K562 (cell line): Measurements from ENCODE around the gene HOXA4. TPM values are rescaled to one million over a fixed set of nuclear protein-coding genes. Genes with fewer than 3 reads are reported as not detected.

Source experiments
- ATAC-seq: fragments of 200-7000 bp; cut with Tn5 transposase; 3 replicates; pipeline ENCODE4 v1.9.1; 2020; ENCODE audit warnings: moderate library complexity
- BruUV-seq: library from RNA; stranded (reverse); fragments of 400-500 nt; replicated peaks from 2 replicates; lab custom pipeline; 2021; lab: Mats Ljungman, UMichigan
- CTCF ChIA-PET: fragments of 300-600 bp; formaldehyde crosslinking; extraction: SDS; loops from one replicate; lab custom pipeline; 2021; ENCODE audit warnings: low intra/inter-chr PET ratio; lab: Yijun Ruan, JAX
- POLR2A ChIA-PET: fragments of 300-600, 350-650 bp; sonication (Branson Sonifier 250); formaldehyde crosslinking; extraction: SDS; loops from one replicate; lab custom pipeline; 2021; ENCODE audit warnings: antibody characterized with exemption, inconsistent platforms; lab: Yijun Ruan, JAX
- DNase-seq, 4 experiments: peaks; one replicate each; pipeline versions ENCODE4 v3.0.0 to v3.0.0-alpha.2; 2011 to 2018; ENCODE audit warnings: low spot score in 3 of 4, mixed read lengths in 3 of 4; ENCODE audit errors: extremely low read depth in 1 of 4
- FAIRE-seq: peaks from 2 replicates; lab custom pipeline; 2011; peaks lifted over from hg19 to GRCh38; lab: Jason Lieb, UNC
- H2AFZ ChIP-seq: 2 replicates; pipeline ENCODE4 v1.6.0; 2011; ENCODE audit warnings: low read depth, low read length, control low read depth, inconsistent platforms
- H3K27ac ChIP-seq: fragments of 200-600 bp; 3 replicates; pipeline ENCODE4 v1.8.0; 2011; ENCODE audit warnings: low read depth, mild to moderate bottlenecking, control low read depth, inconsistent platforms, low read length, moderate library complexity, mixed read lengths; ENCODE audit errors: extremely low read depth
- H3K27me3 ChIP-seq, 2 experiments: fragments of 300-600 bp in 1 of 2; 2 replicates in 1 of 2; 3 replicates in 1 of 2; pipeline versions ENCODE4 v1.6.0 to v1.8.0; 2011; ENCODE audit warnings: inconsistent platforms in 2 of 2, low read length in 2 of 2, mild to moderate bottlenecking in 1 of 2, mixed read lengths in 1 of 2, moderate library complexity in 1 of 2; ENCODE audit not compliant: control insufficient read depth in 2 of 2, insufficient read depth in 2 of 2
- H3K36me3 ChIP-seq: fragments of 300-600 bp; 3 replicates; pipeline ENCODE4 v1.8.0; 2011; ENCODE audit warnings: mild to moderate bottlenecking, low read length, inconsistent platforms; ENCODE audit not compliant: control insufficient read depth, insufficient read depth
- H3K4me1 ChIP-seq, 2 experiments: fragments of 200-600 bp in 1 of 2; replicated peaks in 1 of 2; 2 replicates in 1 of 2; 3 replicates in 1 of 2; pipeline versions ENCODE4 v1.5.1 to v1.8.0; 2011; ENCODE audit warnings: inconsistent platforms in 2 of 2, low read length in 2 of 2, mild to moderate bottlenecking in 1 of 2, mixed read lengths in 1 of 2, moderate library complexity in 1 of 2; ENCODE audit not compliant: control insufficient read depth in 2 of 2, insufficient read depth in 2 of 2
- H3K4me2 ChIP-seq: 2 replicates; pipeline ENCODE4 v1.6.1; 2011; ENCODE audit warnings: low read length, control low read depth, inconsistent platforms, mixed read lengths; ENCODE audit not compliant: insufficient read depth
- H3K4me3 ChIP-seq: fragments of 200-600 bp; sonication (generic), shearing (Covaris generic); 2 replicates; pipeline ENCODE4 v1.5.1; 2016; ENCODE audit warnings: control low read depth, inconsistent platforms
- H3K79me2 ChIP-seq: fragments of 200-600 bp; 3 replicates; pipeline ENCODE4 v1.8.0; 2011; ENCODE audit warnings: low read length, inconsistent platforms; ENCODE audit not compliant: control insufficient read depth, insufficient read depth
- H3K9ac ChIP-seq, 2 experiments: 2 replicates each; pipeline versions ENCODE4 v1.6.0 to v1.6.1; 2011; ENCODE audit warnings: low read depth in 2 of 2, low read length in 2 of 2, control low read depth in 1 of 2, inconsistent platforms in 1 of 2, mild to moderate bottlenecking in 1 of 2, mixed read lengths in 1 of 2; ENCODE audit not compliant: insufficient read depth in 1 of 2
- H3K9me1 ChIP-seq: one replicate; pipeline ENCODE4 v1.6.0; 2011; ENCODE audit warnings: inconsistent platforms, mild to moderate bottlenecking, low read length, moderate library complexity; ENCODE audit not compliant: control insufficient read depth, insufficient read depth
- H3K9me3 ChIP-seq: replicated peaks from 2 replicates; pipeline ENCODE4 v1.5.1; 2011; ENCODE audit warnings: low read depth, low read length, inconsistent platforms; ENCODE audit not compliant: control insufficient read depth, insufficient read depth
- H4K20me1 ChIP-seq: replicated peaks from 2 replicates; pipeline ENCODE4 v1.6.1; 2011; ENCODE audit warnings: low read length, inconsistent platforms, mixed read lengths; ENCODE audit not compliant: control insufficient read depth, insufficient read depth
- DPF2 ChIP-seq: fragments of 450-650 bp; IDR thresholded peaks from 2 replicates; pipeline ENCODE4 v1.6.1; 2016
- PHF21A ChIP-seq: fragments of 450-650 bp; IDR thresholded peaks from 2 replicates; pipeline ENCODE4 v1.6.1; 2017; ENCODE audit warnings: low read depth, borderline replicate concordance
- PHTF2 ChIP-seq: fragments of 250-450 bp; sonication (Bioruptor Pico); IDR thresholded peaks from 2 replicates; pipeline ENCODE4 v1.5.0; 2021; ENCODE audit warnings: mild to moderate bottlenecking
- RBFOX2 ChIP-seq: fragments of 200-400 bp; formaldehyde crosslinking; IDR thresholded peaks from 2 replicates; pipeline ENCODE4 v1.6.1; 2017; ENCODE audit warnings: low read depth, mild to moderate bottlenecking, low read length, moderate library complexity
- RBM25 ChIP-seq: fragments of 200-400 bp; formaldehyde crosslinking; IDR thresholded peaks from 2 replicates; pipeline ENCODE4 v1.6.1; 2018; ENCODE audit warnings: low read length, low read depth, moderate library complexity; ENCODE audit not compliant: severe bottlenecking
- XRCC4 ChIP-seq: IDR thresholded peaks from one replicate; pipeline ENCODE4 v1.6.1; 2011; ENCODE audit not compliant: insufficient read depth, insufficient read length; ENCODE audit errors: extremely low read depth
- ZNF23 ChIP-seq: fragments of 250-450 bp; sonication (Bioruptor Pico); IDR thresholded peaks from 2 replicates; pipeline ENCODE4 v1.4.0; 2020; ENCODE audit warnings: mild to moderate bottlenecking
- ZNF384 ChIP-seq: IDR thresholded peaks from 2 replicates; pipeline ENCODE4 v1.6.1; 2012; ENCODE audit warnings: low read depth, low read length, improper control_type of control experiment
- ZNF507 ChIP-seq: conservative IDR thresholded peaks from 2 replicates; pipeline ENCODE4 v1.6.1; 2017; ENCODE audit warnings: missing genetic modification characterization, missing compliant biosample characterization
- ZNF639 ChIP-seq, 2 experiments: fragments of 200-800 bp in 1 of 2; sonication (Bioruptor generic) in 1 of 2; sonication (generic) in 1 of 2; formaldehyde crosslinking in 1 of 2; IDR thresholded peaks in 1 of 2; conservative IDR thresholded peaks in 1 of 2; 2 replicates each; pipeline versions ENCODE4 v1.5.0 to v1.6.1; 2016 to 2020; ENCODE audit warnings: missing compliant biosample characterization in 1 of 2, missing genetic modification characterization in 1 of 2, missing genetic modification reagents in 1 of 2
- WGBS: fragments of 100-300 bp; shearing (Covaris generic); methylation state at CpG from one replicate; pipeline ENCODE4 v1.1.6; 2016; ENCODE audit warnings: low coverage, mixed read lengths; ENCODE audit not compliant: insufficient coverage; ENCODE audit errors: missing lambda C conversion rate; 5-methylcytosine and 5-hydroxymethylcytosine counted together
- in situ Hi-C: fragments of 300-500 bp; cut with MboI; formaldehyde crosslinking; loops from 4 replicates; pipeline ENCODE4 v1.15.0; 2018; ENCODE audit warnings: inconsistent platforms, mixed read lengths
- intact Hi-C: fragments of 100-400 bp; cut with micrococcal nuclease; formaldehyde crosslinking; loops from 2 replicates; pipeline ENCODE4 v1.14.2; 2022
- polyA plus RNA-seq, 8 experiments: library from polyadenylated mRNA; depleted of rRNA in 4 of 8; stranded (reverse) in 5 of 8; unstranded in 3 of 8; fragments of >200 nt; fragmentation: Nextera tagmentation in 2 of 8; fragmentation: Illumina TruSeq in 1 of 8; extraction: Ambion mirVana in 2 of 8; extraction: Trizol in 1 of 8; gene quantifications; 2 replicates each; pipeline versions ENCODE4 v1.2.1 to v1.2.3, GENCODE V29; 2011 to 2014; ENCODE audit warnings: inconsistent platforms in 1 of 8, missing spikeins in 1 of 8
- total RNA-seq, 7 experiments: library from RNA; depleted of rRNA in 6 of 7; stranded (reverse); fragments of >200 nt in 6 of 7; fragmentation: Illumina TruSeq in 2 of 7; extraction: Trizol in 2 of 7; gene quantifications; 2 replicates each; pipeline versions ENCODE4 v1.2.1 to v1.2.3, GENCODE V29; 2011 to 2021; ENCODE audit warnings: low replicate concordance in 1 of 7

HOXA4 gene
- total and polyA plus RNA-seq, 9 of the 15 experiments (the other 6 are each of a cell fraction or from before 2014, with no cell fraction given), result not detected

- FAIRE-seq (no peak), DNase-seq (no peak)
- no TSS peak for BruUV-seq
- Histone ChIP-seq H3K4me2 (no peak within 1 kb of the TSS), H3K36me3 (no peaks in the 10 kb centered on the region), H2AFZ (no peak within 1 kb of the TSS), H3K4me1 (peaks cover 0 to 29% of the 10 kb centered on the region in 2 experiments; a peak in 2 of 5 replicates), H3K9me1 (no peaks in the 10 kb centered on the region)
- CTCF ChIA-PET, result no interaction called here
- intact Hi-C loops, result no loop called here
- 13% methylated on average over 34 of the region's 63 CpGs for WGBS
- TF ChIP-seq RBM25, result no peak
- TF ChIP-seq ZNF507 (tag), result no peak
- no peak for TF ChIP-seq ZNF23 (CRISPR knock-in tag)
- no peak for TF ChIP-seq DPF2
- no peak for TF ChIP-seq RBFOX2
- TF ChIP-seq XRCC4, result no peak
- no peak for TF ChIP-seq ZNF639 (CRISPR knock-in tag; conservative IDR thresholded peaks at IDR 0.05 in 1 of 2, IDR thresholded peaks at IDR 0.05 in 1 of 2)
- no peak for TF ChIP-seq PHF21A
- no peak for TF ChIP-seq ZNF384
- no peak for TF ChIP-seq PHTF2 (CRISPR knock-in tag)
- TF ChIP-seq, all 486 proteins: peak for 0
- Histone ChIP-seq H4K20me1 (no peaks in the 10 kb centered on the region), H3K27ac (no peak within 1 kb of the TSS), H3K9me3 (no peaks in the 10 kb centered on the region), H3K79me2 (no peaks in the 10 kb centered on the region), H3K9ac (no peak within 1 kb of the TSS), H3K27me3 (peaks cover 43 to 91% of the 10 kb centered on the region in 2 experiments), H3K4me3 (no peak within 1 kb of the TSS)
- no peak for ATAC-seq
- in situ Hi-C loops, result loop anchor here (10.0 kb wide), 1 partner anchor 293 kb away; no protein-coding TSS in a partner anchor
- POLR2A ChIA-PET, result no interaction called here
Measured at GRCh38 chr7:27147199-27148030, 16.9 kb upstream of the HOXA4 start, which contains the start of gene HOXA6. Gene HOXA6, minus strand, starts transcription at chr7:27147774. Its CDS starts 25 bp downstream, at chr7:27147749.
